Adrenal gland (tissue), 5 donors: ENCODE data around the gene FAM83C.

Source experiments
- POLR2A ChIP-seq, 2 donors: fragments of 450-650 bp; IDR thresholded peaks; one replicate each; pipeline ENCODE4 v1.6.1; 2017; ENCODE audit warnings: antibody characterized with exemption in 2 of 2, mild to moderate bottlenecking in 2 of 2, moderate library complexity in 1 of 2
- TF ChIP-seq, protein P1 (sequence below), 6 experiments: fragments of 450-650 bp in 4 of 6; fragments of 200-600 bp in 2 of 6; sonication (generic) in 1 of 6; IDR thresholded peaks; 1 replicate in 5 of 6; 2 replicates in 1 of 6; pipeline versions ENCODE4 v1.5.1 to v1.8.0; 2016 to 2021; ENCODE audit warnings: antibody characterized with exemption in 6 of 6, mild to moderate bottlenecking in 2 of 6, moderate library complexity in 1 of 6
- donor health status: DM: no; HTN: no; CAD: no.

DNA sequence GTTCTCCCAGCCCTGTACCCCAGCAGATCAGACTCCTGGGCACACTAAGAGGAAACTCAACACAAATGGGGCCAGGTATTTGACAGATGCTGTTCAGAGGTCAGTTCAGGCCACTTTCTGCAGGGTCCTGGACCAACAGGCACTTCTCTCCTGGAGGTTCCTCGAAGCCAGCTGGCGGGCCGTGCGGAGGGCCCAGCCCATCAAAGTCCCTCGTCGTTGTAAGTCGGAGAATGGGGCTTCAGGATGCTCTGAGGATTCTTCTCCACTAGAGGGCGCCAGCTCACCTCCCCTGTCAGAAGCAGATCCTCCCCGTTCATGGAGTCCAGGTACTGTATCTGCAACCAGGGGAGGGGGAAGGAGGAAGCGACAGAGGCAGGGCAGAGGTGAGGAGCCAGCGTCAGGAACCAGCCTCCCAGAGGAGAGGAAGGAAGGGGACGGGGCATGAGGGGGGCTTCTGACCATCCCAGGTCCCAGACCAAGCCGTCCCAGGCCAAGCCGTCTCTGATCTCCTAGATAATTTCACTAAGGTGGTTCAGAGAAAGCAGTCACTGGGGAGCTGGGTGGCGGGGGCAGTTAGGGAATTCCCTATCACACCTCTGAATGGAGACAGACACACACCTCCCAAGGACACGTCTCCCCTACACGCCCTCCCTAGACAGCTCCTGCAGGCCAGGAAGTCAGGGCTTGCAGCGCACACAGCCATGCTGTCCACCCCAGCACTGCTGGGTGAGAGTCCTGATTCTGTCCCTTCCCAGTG, 11.7 kb upstream of the FAM83C start:
- TF ChIP-seq, protein P1, sequence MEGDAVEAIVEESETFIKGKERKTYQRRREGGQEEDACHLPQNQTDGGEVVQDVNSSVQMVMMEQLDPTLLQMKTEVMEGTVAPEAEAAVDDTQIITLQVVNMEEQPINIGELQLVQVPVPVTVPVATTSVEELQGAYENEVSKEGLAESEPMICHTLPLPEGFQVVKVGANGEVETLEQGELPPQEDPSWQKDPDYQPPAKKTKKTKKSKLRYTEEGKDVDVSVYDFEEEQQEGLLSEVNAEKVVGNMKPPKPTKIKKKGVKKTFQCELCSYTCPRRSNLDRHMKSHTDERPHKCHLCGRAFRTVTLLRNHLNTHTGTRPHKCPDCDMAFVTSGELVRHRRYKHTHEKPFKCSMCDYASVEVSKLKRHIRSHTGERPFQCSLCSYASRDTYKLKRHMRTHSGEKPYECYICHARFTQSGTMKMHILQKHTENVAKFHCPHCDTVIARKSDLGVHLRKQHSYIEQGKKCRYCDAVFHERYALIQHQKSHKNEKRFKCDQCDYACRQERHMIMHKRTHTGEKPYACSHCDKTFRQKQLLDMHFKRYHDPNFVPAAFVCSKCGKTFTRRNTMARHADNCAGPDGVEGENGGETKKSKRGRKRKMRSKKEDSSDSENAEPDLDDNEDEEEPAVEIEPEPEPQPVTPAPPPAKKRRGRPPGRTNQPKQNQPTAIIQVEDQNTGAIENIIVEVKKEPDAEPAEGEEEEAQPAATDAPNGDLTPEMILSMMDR (IDR thresholded peaks at IDR 0.05): peak; percentile 88 to 94 (median 91)
- TF ChIP-seq POLR2A (IDR thresholded peaks at IDR 0.05): no peak
